Uterine smooth muscle cell (primary cell): ENCODE measurements around the gene UBE2A. TPM values are rescaled to one million over a fixed set of nuclear protein-coding genes. Genes with fewer than 3 reads are reported as not detected.

Source experiments
- total RNA-seq: library from RNA; depleted of rRNA; stranded (reverse); fragments of >200 nt; gene quantifications from 2 replicates; pipeline ENCODE4 v1.2.3, GENCODE V29; 2014

The UBE2A gene
- 27.4 and 28.0 TPM in 2 replicates for total RNA-seq

GRCh38 chrX:119574394-119575266, at the start of gene UBE2A:
UBE2A (plus strand) TSS chrX:119574563; CDS start chrX:119574712, 149 bp downstream.

GRCh38 chrX:119565107-119565663, 9.2 kb upstream of the UBE2A start, which contains the start of gene STEEP1:
STEEP1 (minus strand) TSS chrX:119565409; CDS start chrX:119565355, 54 bp downstream.

GRCh38 chrX:119606280-119607017, 32.1 kb downstream of the UBE2A start, which contains the start of gene NKRF:
NKRF (minus strand) TSS chrX:119606424.

Other genes with a start within 250 kb of the UBE2A start
- gene SLC25A43, start 175.2 kb upstream of the UBE2A start, total RNA-seq: 25.7 and 28.0 TPM in 2 replicates
- 181 and 321 TPM in 2 replicates for gene SLC25A5, start 106.1 kb upstream of the UBE2A start, total RNA-seq
- 37.4 and 45.0 TPM in 2 replicates for gene STEEP1, start 9.2 kb upstream of the UBE2A start, total RNA-seq
- 4.2 and 4.8 TPM in 2 replicates for gene NKRF, start 31.9 kb downstream of the UBE2A start, total RNA-seq
- gene SEPTIN6, start 118.6 kb downstream of the UBE2A start, total RNA-seq: 10.1 and 21.2 TPM in 2 replicates
- gene SOWAHD, start 184.0 kb downstream of the UBE2A start, total RNA-seq: under 0.01 TPM in 1 of 2 replicates, not detected in the other
- gene RPL39, start 217.1 kb downstream of the UBE2A start, total RNA-seq: 3,324 and 4,202 TPM in 2 replicates